GM19467 (cell line): ENCODE data around the gene NCOA5.

Source experiments
- ATAC-seq: cut with Tn5 transposase; IDR thresholded peaks from one replicate; pipeline ENCODE4 v1.9.1; 2021; ENCODE audit warnings: mild to moderate bottlenecking, moderate library complexity; ENCODE audit not compliant: unreplicated experiment

The NCOA5 gene

DNA sequence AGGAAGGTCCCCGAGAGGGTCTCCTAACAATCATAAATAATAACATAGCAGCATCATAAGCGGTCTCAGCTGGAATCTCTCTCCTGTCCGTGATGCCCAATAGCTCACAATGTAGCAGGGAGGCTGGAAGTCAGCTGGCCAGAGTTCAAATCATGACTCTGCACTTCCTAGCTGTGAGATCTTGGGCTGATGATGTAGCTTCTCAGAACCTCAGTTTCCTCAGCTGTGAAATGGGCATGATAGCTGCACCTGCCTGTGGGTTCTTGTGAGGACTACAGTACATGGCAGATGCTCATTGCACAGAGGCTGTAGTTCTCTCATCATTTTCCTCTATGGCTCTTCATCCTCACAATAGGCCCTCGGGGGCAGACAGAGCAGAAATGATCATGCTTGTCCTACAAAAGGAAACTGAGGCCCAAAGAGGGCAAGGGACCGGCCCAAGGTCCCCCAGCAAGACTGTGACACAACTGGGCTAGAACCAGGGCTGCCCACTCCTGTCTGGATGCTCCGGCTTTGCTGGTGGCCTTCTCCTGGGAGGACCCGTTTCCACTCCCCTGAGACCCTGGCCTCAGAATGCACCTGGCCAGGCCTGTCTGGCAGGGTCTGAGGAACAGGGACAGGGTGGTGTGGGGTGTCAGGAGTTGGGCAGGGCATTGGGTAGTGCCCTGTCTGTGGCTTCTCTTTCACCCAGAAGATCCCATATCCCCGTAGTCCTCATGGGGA is 43.0 kb downstream of the NCOA5 start:
- no peak for ATAC-seq

GRCh38 chr20:46044896-46045295 is 44.9 kb downstream of the NCOA5 start:
- ATAC-seq: no peak

DNA sequence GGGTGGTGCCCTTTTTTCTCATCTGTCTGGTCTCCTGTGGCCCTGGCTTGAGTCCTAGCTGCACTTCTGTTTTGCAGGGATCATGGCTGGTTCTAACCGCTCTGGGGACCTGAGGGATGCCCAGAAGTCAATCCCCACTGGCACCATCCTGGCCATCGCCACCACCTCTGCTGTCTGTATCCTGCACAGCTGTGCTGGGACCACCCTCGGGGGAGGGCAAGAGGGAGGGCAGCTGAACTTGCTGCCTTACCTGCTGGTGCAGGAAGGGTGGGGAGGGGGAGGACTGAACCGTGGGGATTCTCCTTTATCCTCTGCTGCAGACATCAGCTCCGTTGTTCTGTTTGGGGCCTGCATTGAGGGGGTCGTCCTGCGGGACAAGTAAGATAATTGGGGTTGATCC is 46.2 kb downstream of the NCOA5 start:
- ATAC-seq: no peak

DNA sequence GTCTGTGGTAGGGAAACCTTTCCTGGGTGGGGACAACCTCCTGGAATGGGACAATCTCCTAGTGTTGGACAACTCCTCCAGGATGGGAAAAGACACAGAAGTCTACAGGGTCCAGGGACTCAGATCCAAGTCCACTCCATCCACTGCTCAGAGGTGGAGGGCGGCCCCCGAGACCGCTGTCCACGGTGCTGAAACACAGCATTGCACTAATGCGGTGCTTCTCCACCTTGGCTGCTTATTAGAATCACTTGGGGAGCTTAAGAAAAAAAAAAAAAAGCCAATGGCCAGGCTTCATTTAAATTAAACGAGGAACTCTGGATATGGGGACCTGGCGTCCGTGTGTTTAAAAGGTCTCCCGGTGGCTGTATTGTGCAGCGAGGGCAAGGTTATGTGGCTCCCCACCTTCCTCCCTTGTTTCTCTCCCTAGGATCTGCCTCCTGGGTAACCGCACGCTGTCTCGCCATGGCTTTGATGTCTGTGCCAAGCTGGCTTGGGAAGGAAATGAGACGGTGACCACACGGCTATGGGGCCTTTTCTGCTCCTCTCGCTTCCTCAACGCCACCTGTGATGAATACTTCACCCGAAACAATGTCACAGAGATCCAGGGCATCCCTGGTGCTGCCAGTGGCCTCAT is 48.7 kb downstream of the NCOA5 start:
- ATAC-seq: no peak

- ATAC-seq: no peak
These were observed 52.7 kb downstream of the NCOA5 start for GRCh38 chr20:46037036-46037435.

- no peak for ATAC-seq
These were observed 53.4 kb downstream of the NCOA5 start for GRCh38 chr20:46036370-46036769.

GRCh38 chr20:46035713-46036112 is 54.0 kb downstream of the NCOA5 start:
- ATAC-seq: no peak

DNA sequence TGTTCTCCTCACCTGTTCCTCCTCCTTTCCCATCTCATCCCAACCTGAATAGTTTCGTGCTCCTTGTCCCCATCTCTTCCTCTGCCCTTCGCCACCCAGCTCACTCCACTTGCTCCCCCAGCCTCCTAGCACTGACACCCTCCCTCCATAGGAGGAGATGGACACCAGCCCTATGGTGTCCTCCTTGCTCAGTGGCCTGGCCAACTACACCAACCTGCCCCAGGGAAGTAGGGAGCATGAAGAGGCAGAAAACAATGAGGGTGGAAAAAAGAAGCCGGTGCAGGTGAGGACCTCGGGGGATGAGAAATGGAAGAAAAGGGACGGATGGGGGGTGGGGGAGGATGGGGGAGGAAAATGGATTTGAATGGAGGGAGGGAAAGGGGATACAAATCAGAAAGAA is 54.5 kb downstream of the NCOA5 start:
- no peak for ATAC-seq

DNA sequence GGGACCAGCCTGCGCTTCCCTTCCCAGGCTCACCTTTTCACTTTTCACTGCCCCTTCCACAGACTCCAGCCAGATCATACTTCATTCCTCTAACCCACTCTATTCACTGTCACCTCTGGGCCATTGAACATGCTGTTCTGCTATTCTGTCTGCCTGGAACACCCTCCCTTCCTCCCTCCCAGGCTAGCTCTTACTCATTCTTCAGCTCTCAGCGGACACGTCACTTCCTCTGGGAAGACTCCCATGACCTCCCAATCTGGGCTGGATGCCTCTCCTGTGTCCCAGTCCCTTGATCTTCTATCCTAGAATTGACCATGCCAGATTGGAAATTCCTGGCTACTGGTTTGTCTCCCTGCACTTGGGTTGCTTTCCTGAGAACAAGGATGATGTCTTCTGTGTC is 55.7 kb downstream of the NCOA5 start:
- no peak for ATAC-seq

DNA sequence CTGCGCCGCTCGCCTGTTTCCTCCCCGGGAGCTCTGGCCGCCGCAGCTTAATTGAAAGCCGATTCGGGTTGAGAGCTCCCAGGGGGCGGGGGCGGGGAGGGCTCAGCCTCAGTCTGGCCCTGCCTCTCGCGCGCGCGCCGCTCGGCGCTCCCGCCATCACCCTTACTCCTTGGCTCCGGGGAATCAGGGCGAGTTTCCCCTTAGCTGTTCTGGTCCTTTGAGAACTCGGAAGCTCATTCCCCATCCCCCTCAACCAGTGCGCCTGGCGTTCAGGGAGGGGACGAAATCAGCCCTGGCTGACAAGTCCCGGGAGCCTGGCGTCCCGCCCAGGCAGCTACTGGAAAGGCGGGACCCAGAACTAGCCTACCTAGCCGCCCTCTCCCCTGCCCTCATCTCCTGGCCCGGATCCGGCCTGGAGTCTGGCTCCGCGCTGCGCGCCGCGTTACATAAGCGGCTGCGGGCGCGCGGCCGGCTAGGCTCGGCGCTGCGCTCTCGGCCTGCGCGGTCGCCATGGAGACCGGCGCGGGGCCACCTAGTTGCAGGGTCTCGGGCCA is 58.0 kb downstream of the NCOA5 start:
- no peak for ATAC-seq

DNA sequence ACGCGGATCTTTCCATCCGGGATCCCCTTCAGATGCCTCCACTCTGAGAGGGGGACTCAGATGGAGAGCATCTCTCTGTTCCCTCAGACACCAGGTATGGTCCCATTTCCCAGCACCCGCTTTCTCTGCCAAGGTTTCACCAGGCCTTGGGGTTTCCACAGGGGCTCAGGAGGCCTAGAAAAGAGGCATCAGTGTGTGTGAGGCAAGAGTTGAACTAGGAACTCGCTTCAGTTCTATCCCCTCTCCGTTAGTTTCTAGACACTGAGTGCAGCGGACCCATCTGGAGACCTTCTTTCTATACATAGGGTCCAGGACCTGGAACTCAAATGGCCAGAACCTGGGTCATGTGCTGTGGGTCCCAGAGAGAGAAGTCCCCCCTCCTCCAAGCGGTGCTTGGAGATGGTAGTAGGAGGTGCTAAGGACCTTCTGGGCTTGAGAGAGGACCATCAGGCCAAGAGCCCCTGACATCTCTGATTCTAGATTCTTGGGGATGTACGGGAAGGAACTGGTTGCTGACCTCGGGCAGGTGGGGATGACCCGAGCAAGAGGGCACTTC is 58.7 kb downstream of the NCOA5 start:
- ATAC-seq: no peak

DNA sequence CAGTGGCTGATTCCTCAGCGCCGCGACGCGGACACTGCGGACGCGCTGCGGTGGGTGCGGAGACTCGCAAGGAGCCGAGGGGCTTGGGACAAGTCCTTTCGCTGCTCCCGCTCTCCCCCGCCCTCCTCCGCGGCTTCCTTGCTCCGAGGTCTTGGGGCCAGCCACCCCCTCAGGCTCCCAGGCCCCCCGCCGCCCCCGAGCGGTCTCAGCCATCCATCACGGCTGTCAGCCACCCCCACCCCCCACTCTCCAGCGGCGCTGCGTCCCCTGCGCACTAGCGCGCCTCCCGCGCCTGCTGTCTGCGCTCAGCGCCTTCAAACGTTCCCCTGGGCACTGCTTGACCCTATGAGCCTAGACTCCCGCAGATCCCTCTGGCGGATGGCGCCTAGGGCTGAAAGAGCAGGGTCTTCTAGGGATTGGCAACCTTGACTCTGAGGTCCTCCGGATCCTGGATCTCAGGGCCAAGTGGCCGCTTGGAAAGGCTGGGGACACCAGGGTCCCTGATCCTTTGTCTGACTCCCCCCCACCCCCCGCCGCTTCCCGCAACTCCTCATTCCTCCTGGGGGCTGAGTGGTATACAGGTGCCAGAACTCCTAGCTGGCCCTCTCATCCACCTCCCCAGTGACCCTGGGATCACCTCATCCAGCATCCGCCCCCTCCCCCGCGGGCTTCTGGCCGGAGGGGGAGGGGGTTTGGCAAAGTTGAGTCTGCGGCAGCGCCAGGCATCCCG is 59.3 kb downstream of the NCOA5 start:
- no peak for ATAC-seq

GRCh38 chr20:46028772-46029371 is 60.9 kb downstream of the NCOA5 start, which contains the start of gene SLC12A5:
TSS of gene SLC12A5 (plus strand) at chr20:46029215. CDS start at chr20:46029345, 130 bp downstream.
- no peak for ATAC-seq

DNA sequence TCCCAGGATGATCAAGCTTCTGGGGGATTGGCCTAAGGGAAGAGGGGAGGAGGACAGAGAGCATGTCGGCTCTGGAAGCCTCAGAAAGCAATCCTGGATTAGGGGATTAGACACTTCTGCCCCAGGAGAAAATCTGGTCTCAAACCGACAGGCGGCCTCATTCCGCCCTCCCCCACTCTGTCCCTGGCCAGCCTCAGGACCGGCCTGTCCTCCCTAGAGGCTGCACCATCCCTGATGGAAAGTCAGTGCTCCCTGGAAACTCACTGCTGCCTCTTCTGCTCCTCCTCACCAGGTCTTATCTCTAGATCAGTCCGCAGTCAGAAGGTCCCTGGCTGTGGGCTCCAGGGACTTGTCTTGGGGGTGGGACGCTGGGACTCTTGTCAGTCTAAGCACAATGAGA is 61.7 kb downstream of the NCOA5 start:
- ATAC-seq: no peak

- no peak for ATAC-seq
These were observed 62.4 kb downstream of the NCOA5 start for GRCh38 chr20:46027245-46027853.

DNA sequence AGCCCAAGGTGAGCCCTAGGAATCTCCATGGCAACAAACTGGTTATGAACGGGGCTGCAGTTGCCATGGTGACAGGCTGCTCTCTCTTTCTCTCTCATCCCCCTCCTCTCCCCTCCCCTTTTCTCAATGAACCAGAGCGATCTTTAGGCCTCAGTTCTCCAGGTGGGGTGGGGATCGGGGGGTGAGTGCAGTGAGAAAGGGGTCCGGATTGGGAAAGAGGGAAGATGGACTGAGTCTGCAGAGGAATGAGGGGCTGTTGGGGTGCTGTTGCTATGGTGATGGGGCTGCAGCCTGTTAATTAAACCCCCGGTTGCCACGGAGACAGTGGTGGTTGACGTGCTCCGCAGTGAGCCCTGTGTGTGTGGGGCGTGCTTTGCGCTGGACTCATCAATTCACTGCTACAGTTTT is 64.4 kb downstream of the NCOA5 start:
- no peak for ATAC-seq

DNA sequence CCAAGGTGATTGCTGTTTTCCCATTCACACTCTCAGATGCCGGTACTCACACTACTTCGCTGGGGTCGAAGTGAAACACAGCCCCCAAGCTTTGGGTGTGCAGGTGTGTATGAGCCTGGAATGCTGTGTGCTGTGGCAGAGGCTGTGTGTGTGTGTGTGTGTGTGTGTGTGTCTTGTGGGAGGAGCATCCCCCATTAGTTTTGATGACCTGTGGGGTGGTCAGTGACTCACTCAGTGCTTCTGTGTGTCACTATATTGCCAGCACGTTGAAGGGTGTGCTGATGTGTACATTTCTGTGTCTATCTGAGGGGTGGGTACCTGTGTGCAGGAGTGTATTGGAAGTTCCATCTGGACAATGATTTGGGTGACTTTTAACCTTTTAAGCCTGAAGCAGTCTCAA is 65.8 kb downstream of the NCOA5 start:
- ATAC-seq: no peak

DNA sequence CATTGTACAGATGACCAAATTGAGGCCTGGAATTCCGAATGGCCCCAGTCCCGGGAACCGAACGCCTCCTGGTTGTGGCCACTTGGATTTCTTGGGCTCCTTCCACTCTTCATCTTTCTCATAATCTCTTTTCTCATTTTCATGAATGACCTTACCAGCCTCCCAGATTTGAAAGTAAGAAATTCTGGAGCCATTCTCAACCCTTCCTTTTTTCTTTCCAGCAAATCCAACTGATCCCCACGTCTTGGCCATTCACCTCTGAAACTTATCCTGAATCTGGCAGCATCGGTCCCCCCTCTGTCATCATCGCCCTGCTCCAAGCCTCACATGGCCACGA is 66.6 kb downstream of the NCOA5 start:
- ATAC-seq: no peak

GRCh38 chr20:46022411-46023147 is 67.2 kb downstream of the NCOA5 start:
- ATAC-seq: no peak
